ENCODE data around the gene PTPRN2. TPM values are rescaled to one million over a fixed set of nuclear protein-coding genes. Genes with fewer than 3 reads are reported as not detected.

The PTPRN2 gene
- polyA plus RNA-seq, 1 experiment, result 0.02 TPM

DNA sequence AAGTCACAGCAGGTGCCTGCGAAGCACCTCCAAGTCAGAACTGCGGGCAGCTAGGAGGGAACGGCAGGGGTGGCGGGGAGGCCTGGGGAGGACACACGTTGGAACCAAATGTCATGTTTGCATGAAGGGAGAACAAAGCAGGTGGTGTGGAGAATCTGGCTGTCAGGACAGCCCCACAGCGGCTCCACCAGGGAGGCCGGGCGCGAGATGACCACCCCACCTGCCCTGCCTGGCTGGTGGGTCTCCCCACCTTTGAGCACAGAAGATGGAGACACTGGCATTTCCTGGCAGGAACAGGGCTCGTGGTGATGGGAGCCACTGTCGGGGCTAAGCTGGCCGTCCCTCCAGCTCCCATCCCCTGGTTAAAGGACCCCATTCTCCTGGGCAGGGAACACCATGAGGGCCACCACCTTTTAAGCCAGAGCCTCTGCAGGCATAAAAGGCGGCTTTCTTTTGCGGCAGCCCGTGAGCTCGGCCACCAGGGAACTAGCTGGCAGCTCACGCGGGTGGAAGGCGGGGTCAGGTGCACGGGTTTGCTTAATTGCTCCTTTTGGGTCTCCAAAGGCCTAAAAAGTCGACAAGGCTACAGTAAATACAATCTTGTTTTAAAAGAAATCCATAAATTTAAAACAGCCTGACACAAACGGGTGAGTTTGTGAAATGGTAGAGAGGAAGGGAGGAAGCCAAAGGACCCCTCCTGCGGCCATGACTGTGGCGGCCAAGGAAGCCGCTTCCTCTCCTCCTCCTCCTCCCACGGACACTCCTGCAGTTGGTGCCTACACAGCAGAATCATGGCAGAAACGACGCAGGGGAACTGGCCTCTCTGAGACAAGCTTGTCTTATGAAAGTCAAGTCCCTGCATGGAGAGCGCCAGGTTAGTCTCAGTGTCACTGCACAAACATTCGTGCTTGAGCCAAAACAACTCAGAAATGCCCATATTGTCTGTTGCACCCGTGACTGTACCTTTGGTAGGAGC lies 1037.0 kb downstream of the PTPRN2 start:
- Histone ChIP-seq H3K27me3 (ENCODE audit: control insufficient read depth, insufficient read depth, low read length) (no peaks in the 10 kb centered on the region), H3K27ac (ENCODE audit: low read depth, low read length) (no peak overlapping the region), H3K9me3 (ENCODE audit: control insufficient read depth, insufficient read depth, low read length) (peaks cover 90% of the 10 kb centered on the region), H3K4me3 (ENCODE audit: low read depth, low read length) (no peak overlapping the region)
- no peak for DNase-seq (ENCODE audit: low read depth, low spot score)
- CTCF ChIA-PET, result no interaction called here
- POLR2A ChIA-PET, result no interaction called here
- TF ChIP-seq, protein P1, sequence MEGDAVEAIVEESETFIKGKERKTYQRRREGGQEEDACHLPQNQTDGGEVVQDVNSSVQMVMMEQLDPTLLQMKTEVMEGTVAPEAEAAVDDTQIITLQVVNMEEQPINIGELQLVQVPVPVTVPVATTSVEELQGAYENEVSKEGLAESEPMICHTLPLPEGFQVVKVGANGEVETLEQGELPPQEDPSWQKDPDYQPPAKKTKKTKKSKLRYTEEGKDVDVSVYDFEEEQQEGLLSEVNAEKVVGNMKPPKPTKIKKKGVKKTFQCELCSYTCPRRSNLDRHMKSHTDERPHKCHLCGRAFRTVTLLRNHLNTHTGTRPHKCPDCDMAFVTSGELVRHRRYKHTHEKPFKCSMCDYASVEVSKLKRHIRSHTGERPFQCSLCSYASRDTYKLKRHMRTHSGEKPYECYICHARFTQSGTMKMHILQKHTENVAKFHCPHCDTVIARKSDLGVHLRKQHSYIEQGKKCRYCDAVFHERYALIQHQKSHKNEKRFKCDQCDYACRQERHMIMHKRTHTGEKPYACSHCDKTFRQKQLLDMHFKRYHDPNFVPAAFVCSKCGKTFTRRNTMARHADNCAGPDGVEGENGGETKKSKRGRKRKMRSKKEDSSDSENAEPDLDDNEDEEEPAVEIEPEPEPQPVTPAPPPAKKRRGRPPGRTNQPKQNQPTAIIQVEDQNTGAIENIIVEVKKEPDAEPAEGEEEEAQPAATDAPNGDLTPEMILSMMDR (IDR thresholded peaks at IDR 0.05; ENCODE audit: low read depth, low read length), result no peak

DNA sequence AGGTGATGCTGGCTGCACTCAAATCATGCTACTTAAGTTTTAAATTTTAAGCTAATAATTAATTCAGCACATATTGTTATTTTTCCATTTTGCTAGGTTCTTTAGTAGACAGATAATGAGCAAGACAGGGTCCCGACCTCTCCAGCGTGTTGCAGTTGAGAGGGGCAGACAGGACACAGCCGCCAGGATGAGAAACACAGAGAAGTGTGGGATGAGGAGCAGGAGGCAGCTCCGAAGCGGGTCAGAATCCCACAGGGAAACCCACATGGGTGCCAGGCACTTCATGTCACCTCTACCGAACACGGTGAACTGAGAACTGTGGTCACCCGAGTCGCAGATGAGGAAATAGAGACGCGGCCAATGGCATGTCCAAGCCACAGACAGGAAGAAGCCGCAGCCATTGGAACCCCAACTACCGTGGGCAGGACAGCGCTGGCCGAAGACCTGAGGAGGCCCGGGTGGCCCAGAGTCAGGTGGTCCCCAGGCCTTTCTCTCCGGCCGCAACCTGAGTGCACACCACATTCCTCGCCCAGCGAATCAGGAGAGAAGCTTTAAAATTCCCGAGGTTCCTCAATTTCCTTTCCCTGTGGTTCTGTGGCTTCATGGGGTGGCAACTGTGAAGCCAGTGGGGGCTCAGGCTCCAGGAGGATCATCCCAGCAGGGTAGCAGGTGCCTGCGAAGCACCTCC lies 1037.9 kb downstream of the PTPRN2 start:
- ChIA-PET CTCF (no interaction called here), POLR2A (no interaction called here)
- Histone ChIP-seq H3K4me3 (ENCODE audit: low read depth, low read length) (no peak overlapping the region), H3K9me3 (ENCODE audit: control insufficient read depth, insufficient read depth, low read length) (peaks cover 91% of the 10 kb centered on the region), H3K27me3 (ENCODE audit: control insufficient read depth, insufficient read depth, low read length) (no peaks in the 10 kb centered on the region), H3K27ac (ENCODE audit: low read depth, low read length) (no peak overlapping the region)
- TF ChIP-seq, protein P1 (IDR thresholded peaks at IDR 0.05; ENCODE audit: low read depth, low read length), result no peak
- DNase-seq (ENCODE audit: low read depth, low spot score), result no peak

DNA sequence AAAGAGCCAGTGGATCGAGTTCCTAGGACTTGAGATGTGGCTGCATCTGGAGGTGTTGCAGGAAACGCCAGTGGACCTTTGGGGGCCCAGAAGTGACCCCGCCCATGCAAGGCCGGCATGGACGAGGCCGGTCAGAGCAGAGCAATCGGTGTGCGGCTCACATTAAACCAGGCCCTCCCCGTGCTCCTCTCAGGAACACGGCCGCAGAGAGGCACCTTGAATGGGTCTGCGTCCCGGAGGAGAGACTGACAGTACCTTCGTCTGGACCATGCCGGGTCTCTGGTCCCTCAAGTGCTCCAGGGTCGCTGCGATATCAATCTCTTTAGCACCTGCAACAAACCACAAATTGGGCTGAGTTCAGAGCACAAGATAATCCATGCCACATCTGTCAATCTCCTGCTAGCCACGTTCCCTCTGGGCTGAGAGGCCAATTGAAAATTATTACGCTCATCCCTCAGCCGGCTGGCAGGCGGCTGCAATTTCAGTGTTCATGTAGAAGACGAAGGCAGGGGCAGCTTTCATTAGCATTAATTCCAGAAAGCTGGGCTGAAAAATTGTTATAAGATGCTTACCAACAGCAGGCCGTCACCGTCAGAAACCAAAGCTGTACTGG lies 1038.8 kb downstream of the PTPRN2 start:
- TF ChIP-seq, protein P1 (IDR thresholded peaks at IDR 0.05; ENCODE audit: low read depth, low read length), result no peak
- Histone ChIP-seq H3K27ac (ENCODE audit: low read depth, low read length) (no peak overlapping the region), H3K4me3 (ENCODE audit: low read depth, low read length) (no peak overlapping the region), H3K9me3 (ENCODE audit: control insufficient read depth, insufficient read depth, low read length) (peaks cover 97% of the 10 kb centered on the region), H3K27me3 (ENCODE audit: control insufficient read depth, insufficient read depth, low read length) (no peaks in the 10 kb centered on the region)
- CTCF ChIA-PET, result no interaction called here
- DNase-seq (ENCODE audit: low read depth, low spot score), result no peak
- POLR2A ChIA-PET, result no interaction called here

DNA sequence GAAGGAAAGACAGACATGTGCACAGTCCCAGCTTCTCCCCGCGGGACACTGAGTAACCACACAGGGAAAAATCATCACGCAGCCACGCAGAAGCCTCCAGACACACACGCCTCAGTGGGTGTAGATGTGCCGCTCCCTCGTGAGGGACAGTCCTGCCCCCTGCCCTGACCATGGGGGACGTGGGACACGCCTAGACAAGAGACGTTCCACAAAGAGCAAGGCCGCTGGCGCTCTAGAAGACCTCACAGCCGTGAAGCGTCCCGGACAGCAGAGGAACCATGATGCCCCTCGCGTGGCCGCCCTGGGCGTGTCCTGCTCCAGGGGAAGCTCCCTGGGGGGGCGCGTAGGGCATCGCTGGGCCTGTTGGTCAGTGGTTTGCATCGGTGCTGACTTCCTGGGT lies 1040.0 kb downstream of the PTPRN2 start:
- peaks cover 98% of the 10 kb centered on the region for H3K9me3 ChIP-seq (ENCODE audit: control insufficient read depth, insufficient read depth, low read length)
- ChIA-PET POLR2A (no interaction called here), CTCF (no interaction called here)
- H3K27me3 ChIP-seq (ENCODE audit: control insufficient read depth, insufficient read depth, low read length), result no peaks in the 10 kb centered on the region
- no peak for DNase-seq (ENCODE audit: low read depth, low spot score)
- TF ChIP-seq, protein P1 (IDR thresholded peaks at IDR 0.05; ENCODE audit: low read depth, low read length), result no peak
- H3K4me3 ChIP-seq (ENCODE audit: low read depth, low read length), result no peak overlapping the region
- H3K27ac ChIP-seq (ENCODE audit: low read depth, low read length), result no peak overlapping the region
